GM12874 (cell line): Measurements from ENCODE around the gene SLBP.

ENCODE experiments used
- TF ChIP-seq, protein P1 (sequence below): IDR thresholded peaks from 2 replicates; pipeline ENCODE4 v1.5.1; 2011; ENCODE audit warnings: low read depth, mild to moderate bottlenecking, control low read depth, low read length, moderate library complexity; ENCODE audit not compliant: insufficient read depth

SLBP gene

DNA sequence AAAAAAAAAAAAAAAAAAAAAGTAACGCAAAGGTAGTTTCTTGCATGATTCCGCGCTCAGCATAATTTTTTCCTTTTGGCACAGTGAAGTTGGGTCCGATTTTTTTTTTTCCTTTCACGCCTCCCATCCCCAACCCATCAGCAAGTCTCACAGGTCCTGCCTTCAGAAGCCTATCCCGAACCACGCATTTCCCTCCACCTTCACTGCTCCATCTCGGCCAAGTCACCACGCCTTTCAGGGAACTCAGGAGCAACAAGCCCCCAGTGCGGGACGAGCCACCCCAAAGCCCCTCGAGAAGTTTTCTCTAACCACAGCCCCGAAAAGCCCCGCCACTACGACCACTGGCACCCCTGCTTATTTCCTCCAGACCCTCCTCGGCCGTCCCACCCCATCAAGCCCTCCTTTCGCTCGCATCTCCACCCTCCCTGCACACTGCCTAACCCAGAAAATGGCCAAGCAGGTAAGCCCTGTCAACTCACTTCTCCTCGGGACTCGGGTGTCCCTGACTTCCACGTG, 1.0 kb downstream of the SLBP start:
- TF ChIP-seq, protein P1, sequence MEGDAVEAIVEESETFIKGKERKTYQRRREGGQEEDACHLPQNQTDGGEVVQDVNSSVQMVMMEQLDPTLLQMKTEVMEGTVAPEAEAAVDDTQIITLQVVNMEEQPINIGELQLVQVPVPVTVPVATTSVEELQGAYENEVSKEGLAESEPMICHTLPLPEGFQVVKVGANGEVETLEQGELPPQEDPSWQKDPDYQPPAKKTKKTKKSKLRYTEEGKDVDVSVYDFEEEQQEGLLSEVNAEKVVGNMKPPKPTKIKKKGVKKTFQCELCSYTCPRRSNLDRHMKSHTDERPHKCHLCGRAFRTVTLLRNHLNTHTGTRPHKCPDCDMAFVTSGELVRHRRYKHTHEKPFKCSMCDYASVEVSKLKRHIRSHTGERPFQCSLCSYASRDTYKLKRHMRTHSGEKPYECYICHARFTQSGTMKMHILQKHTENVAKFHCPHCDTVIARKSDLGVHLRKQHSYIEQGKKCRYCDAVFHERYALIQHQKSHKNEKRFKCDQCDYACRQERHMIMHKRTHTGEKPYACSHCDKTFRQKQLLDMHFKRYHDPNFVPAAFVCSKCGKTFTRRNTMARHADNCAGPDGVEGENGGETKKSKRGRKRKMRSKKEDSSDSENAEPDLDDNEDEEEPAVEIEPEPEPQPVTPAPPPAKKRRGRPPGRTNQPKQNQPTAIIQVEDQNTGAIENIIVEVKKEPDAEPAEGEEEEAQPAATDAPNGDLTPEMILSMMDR, result no peak

GRCh38 chr4:1708581-1708980, 3.5 kb downstream of the SLBP start:
- TF ChIP-seq, protein P1, result no peak

- TF ChIP-seq, protein P1, result no peak
Measured at GRCh38 chr4:1706358-1706757, 5.8 kb downstream of the SLBP start.

- TF ChIP-seq, protein P1, result no peak
Measured at GRCh38 chr4:1705732-1706131, 6.4 kb downstream of the SLBP start.

DNA sequence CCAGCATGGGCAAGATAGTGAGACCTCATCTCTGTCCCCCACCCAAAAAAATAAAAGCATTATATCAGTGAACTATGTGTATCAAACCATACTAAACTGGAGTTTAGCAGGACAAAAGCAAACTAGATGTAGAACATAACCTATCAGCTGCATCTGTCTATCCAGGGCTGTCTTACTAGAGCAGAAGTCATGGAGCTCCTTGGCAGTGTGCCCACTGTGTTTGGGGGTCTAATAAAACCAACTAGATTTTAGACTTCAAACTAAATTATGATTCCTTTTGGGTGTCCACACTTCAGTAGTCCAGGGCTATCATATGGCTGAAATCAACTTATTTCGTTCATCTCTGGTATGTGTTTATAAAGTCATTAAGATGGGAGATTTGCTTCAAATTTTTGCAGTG, 8.3 kb downstream of the SLBP start:
- TF ChIP-seq, protein P1, result no peak

GRCh38 chr4:1695913-1696312, 16.2 kb downstream of the SLBP start:
- TF ChIP-seq, protein P1, result no peak

GRCh38 chr4:1693131-1693896, 18.8 kb downstream of the SLBP start:
- TF ChIP-seq, protein P1, result peak; percentile 93
